ENCODE data around the gene SLC1A2. TPM values are rescaled to one million over a fixed set of nuclear protein-coding genes. Genes with fewer than 3 reads are reported as not detected.

Gene SLC1A2
- total RNA-seq, 1 experiment from 2014 or later, result 0.50 TPM

DNA sequence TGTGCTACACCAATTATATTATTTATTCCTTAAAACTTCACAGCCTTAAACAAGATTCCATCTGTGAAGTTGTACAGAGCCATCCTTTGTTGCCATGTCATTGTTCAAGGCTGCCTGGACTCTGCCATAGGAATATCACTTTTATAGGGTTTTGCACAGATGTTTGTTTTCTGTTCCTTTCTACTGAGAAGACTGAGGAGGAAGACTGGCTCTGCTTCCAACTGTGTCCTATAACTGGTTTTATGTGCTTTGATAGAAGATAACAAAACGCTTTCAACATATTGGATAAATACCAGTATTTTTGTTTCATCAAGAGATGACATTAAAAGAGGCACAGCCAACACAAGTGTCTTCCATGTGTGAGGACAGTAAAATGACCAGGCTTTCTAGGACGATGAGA is 159.8 kb downstream of the SLC1A2 start:
- no peaks in the 10 kb centered on the region for H3K9me3 Mint-ChIP-seq
- H3K27me3 Mint-ChIP-seq (ENCODE audit: low read depth), result no peaks in the 10 kb centered on the region
- H3K4me1 Mint-ChIP-seq, result no peaks in the 10 kb centered on the region
- no peak for ATAC-seq
- TF ChIP-seq, protein P1, sequence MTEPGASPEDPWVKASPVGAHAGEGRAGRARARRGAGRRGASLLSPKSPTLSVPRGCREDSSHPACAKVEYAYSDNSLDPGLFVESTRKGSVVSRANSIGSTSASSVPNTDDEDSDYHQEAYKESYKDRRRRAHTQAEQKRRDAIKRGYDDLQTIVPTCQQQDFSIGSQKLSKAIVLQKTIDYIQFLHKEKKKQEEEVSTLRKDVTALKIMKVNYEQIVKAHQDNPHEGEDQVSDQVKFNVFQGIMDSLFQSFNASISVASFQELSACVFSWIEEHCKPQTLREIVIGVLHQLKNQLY (CRISPR knock-in tag; IDR thresholded peaks at IDR 0.05), result no peak
- TF ChIP-seq, protein P2, sequence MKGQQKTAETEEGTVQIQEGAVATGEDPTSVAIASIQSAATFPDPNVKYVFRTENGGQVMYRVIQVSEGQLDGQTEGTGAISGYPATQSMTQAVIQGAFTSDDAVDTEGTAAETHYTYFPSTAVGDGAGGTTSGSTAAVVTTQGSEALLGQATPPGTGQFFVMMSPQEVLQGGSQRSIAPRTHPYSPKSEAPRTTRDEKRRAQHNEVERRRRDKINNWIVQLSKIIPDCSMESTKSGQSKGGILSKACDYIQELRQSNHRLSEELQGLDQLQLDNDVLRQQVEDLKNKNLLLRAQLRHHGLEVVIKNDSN (CRISPR knock-in tag; IDR thresholded peaks at IDR 0.05), result no peak
- TF ChIP-seq, protein P3, sequence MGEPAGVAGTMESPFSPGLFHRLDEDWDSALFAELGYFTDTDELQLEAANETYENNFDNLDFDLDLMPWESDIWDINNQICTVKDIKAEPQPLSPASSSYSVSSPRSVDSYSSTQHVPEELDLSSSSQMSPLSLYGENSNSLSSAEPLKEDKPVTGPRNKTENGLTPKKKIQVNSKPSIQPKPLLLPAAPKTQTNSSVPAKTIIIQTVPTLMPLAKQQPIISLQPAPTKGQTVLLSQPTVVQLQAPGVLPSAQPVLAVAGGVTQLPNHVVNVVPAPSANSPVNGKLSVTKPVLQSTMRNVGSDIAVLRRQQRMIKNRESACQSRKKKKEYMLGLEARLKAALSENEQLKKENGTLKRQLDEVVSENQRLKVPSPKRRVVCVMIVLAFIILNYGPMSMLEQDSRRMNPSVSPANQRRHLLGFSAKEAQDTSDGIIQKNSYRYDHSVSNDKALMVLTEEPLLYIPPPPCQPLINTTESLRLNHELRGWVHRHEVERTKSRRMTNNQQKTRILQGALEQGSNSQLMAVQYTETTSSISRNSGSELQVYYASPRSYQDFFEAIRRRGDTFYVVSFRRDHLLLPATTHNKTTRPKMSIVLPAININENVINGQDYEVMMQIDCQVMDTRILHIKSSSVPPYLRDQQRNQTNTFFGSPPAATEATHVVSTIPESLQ (CRISPR knock-in tag; IDR thresholded peaks at IDR 0.05), result no peak
- no peak for TF ChIP-seq CREM (CRISPR knock-in tag; IDR thresholded peaks at IDR 0.05)
- TF ChIP-seq, protein P4, sequence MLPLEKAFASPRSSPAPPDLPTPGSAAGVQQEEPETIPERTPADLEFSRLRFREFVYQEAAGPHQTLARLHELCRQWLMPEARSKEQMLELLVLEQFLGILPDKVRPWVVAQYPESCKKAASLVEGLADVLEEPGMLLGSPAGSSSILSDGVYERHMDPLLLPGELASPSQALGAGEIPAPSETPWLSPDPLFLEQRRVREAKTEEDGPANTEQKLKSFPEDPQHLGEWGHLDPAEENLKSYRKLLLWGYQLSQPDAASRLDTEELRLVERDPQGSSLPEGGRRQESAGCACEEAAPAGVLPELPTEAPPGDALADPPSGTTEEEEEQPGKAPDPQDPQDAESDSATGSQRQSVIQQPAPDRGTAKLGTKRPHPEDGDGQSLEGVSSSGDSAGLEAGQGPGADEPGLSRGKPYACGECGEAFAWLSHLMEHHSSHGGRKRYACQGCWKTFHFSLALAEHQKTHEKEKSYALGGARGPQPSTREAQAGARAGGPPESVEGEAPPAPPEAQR (CRISPR knock-in tag; IDR thresholded peaks at IDR 0.05), result no peak
- TF ChIP-seq, protein P5, sequence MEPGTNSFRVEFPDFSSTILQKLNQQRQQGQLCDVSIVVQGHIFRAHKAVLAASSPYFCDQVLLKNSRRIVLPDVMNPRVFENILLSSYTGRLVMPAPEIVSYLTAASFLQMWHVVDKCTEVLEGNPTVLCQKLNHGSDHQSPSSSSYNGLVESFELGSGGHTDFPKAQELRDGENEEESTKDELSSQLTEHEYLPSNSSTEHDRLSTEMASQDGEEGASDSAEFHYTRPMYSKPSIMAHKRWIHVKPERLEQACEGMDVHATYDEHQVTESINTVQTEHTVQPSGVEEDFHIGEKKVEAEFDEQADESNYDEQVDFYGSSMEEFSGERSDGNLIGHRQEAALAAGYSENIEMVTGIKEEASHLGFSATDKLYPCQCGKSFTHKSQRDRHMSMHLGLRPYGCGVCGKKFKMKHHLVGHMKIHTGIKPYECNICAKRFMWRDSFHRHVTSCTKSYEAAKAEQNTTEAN (CRISPR knock-in tag; IDR thresholded peaks at IDR 0.05), result no peak
- DNase-seq (ENCODE audit: low spot score), result no peak
- POLR2A ChIA-PET, result no interaction called here
- H3K27ac Mint-ChIP-seq, result no peak overlapping the region
- H3K4me3 Mint-ChIP-seq, result no peak overlapping the region
- CTCF ChIA-PET, result no interaction called here
- H3K36me3 Mint-ChIP-seq, result no peaks in the 10 kb centered on the region

DNA sequence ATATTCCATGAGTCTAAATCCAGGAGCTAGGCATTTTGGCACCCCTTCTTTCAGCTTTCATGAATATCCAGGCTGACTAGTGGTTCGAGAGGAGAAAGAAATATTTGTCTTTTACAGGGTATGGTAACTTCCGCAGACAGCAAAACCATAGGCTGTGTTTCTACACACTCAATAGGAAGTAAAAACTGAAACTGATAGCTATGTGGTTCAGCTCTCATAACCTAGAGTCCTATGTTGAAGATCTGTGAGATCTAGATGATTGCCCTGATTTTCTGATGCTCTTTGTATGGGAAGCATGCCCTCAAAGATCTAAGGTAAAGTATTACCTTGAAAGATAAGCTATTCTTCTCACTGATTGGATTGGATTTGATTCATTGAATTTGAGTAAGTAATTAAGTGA is 162.1 kb downstream of the SLC1A2 start:
- Mint-ChIP-seq H3K36me3 (no peaks in the 10 kb centered on the region), H3K9me3 (no peaks in the 10 kb centered on the region), H3K27ac (no peak overlapping the region), H3K4me3 (no peak overlapping the region), H3K27me3 (ENCODE audit: low read depth) (no peaks in the 10 kb centered on the region), H3K4me1 (no peaks in the 10 kb centered on the region)
- ChIA-PET POLR2A (no interaction called here), CTCF (no interaction called here)
- no peak for ATAC-seq
- no peak for DNase-seq (ENCODE audit: low spot score)
- TF ChIP-seq, protein P2 (CRISPR knock-in tag; IDR thresholded peaks at IDR 0.05), result no peak
- TF ChIP-seq NR3C1 (CRISPR knock-in tag; conservative IDR thresholded peaks at IDR 0.05; ENCODE audit: low read depth), result no peak
- no peak for TF ChIP-seq TCF7 (CRISPR knock-in tag; IDR thresholded peaks at IDR 0.05; ENCODE audit: low read depth)
- TF ChIP-seq, protein P6, sequence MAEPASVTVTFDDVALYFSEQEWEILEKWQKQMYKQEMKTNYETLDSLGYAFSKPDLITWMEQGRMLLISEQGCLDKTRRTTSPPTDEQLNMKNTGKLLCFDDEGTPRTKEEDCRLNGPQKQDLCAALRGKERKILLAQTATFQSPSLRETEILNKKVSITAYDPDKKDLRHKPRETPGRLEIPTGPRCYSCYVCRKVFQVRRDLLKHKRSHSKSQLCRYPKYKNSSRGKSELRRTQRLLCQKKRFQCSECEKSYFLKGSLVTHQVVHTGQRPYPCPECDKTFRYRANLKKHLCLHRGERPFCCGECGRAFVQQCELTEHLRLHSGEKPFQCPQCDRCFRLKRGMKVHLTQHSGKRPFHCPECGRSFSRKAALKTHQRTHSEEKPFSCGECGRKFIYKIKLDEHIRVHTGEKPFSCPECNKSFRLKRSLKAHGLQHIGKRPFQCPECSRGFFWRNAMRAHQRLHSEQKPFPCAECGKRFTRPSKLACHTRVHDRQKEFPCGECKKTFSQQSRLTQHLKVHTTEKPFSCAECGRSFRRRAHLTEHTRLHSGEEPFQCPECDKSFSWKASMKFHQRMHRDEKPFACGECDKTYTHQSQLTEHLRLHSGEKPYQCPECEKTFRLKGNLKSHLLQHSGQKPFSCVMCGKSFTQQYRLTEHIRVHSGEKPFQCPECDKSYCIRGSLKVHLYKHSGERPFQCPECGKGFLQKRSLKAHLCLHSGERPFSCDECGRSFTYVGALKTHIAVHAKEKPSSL (CRISPR knock-in tag; conservative IDR thresholded peaks at IDR 0.05), result no peak
- TF ChIP-seq GRHL2 (CRISPR knock-in tag; IDR thresholded peaks at IDR 0.05; ENCODE audit: insufficient replicate concordance, severe bottlenecking), result no peak
- TF ChIP-seq ZNF138 (CRISPR knock-in tag; conservative IDR thresholded peaks at IDR 0.05), result no peak
- no peak for TF ChIP-seq NR1H2 (CRISPR knock-in tag; IDR thresholded peaks at IDR 0.05)
- TF ChIP-seq NFE2L1 (CRISPR knock-in tag; IDR thresholded peaks at IDR 0.05), result no peak
- TF ChIP-seq, protein P7, sequence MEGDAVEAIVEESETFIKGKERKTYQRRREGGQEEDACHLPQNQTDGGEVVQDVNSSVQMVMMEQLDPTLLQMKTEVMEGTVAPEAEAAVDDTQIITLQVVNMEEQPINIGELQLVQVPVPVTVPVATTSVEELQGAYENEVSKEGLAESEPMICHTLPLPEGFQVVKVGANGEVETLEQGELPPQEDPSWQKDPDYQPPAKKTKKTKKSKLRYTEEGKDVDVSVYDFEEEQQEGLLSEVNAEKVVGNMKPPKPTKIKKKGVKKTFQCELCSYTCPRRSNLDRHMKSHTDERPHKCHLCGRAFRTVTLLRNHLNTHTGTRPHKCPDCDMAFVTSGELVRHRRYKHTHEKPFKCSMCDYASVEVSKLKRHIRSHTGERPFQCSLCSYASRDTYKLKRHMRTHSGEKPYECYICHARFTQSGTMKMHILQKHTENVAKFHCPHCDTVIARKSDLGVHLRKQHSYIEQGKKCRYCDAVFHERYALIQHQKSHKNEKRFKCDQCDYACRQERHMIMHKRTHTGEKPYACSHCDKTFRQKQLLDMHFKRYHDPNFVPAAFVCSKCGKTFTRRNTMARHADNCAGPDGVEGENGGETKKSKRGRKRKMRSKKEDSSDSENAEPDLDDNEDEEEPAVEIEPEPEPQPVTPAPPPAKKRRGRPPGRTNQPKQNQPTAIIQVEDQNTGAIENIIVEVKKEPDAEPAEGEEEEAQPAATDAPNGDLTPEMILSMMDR (IDR thresholded peaks at IDR 0.05), result no peak
- TF ChIP-seq FOXJ3 (CRISPR knock-in tag; IDR thresholded peaks at IDR 0.05; ENCODE audit: borderline replicate concordance), result no peak
- TF ChIP-seq, protein P3 (CRISPR knock-in tag; IDR thresholded peaks at IDR 0.05), result no peak
- TF ChIP-seq, protein P8, sequence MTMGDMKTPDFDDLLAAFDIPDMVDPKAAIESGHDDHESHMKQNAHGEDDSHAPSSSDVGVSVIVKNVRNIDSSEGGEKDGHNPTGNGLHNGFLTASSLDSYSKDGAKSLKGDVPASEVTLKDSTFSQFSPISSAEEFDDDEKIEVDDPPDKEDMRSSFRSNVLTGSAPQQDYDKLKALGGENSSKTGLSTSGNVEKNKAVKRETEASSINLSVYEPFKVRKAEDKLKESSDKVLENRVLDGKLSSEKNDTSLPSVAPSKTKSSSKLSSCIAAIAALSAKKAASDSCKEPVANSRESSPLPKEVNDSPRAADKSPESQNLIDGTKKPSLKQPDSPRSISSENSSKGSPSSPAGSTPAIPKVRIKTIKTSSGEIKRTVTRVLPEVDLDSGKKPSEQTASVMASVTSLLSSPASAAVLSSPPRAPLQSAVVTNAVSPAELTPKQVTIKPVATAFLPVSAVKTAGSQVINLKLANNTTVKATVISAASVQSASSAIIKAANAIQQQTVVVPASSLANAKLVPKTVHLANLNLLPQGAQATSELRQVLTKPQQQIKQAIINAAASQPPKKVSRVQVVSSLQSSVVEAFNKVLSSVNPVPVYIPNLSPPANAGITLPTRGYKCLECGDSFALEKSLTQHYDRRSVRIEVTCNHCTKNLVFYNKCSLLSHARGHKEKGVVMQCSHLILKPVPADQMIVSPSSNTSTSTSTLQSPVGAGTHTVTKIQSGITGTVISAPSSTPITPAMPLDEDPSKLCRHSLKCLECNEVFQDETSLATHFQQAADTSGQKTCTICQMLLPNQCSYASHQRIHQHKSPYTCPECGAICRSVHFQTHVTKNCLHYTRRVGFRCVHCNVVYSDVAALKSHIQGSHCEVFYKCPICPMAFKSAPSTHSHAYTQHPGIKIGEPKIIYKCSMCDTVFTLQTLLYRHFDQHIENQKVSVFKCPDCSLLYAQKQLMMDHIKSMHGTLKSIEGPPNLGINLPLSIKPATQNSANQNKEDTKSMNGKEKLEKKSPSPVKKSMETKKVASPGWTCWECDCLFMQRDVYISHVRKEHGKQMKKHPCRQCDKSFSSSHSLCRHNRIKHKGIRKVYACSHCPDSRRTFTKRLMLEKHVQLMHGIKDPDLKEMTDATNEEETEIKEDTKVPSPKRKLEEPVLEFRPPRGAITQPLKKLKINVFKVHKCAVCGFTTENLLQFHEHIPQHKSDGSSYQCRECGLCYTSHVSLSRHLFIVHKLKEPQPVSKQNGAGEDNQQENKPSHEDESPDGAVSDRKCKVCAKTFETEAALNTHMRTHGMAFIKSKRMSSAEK (CRISPR knock-in tag; IDR thresholded peaks at IDR 0.05; ENCODE audit: borderline replicate concordance), result no peak
